ENCODE results near the gene KRT20. TPM values are rescaled to one million over a fixed set of nuclear protein-coding genes. Genes with fewer than 3 reads are reported as not detected.

The KRT20 gene
- total RNA-seq, 1 experiment from 2014 or later, result not detected

- H3K4me1 ChIP-seq (ENCODE audit: insufficient read depth, low read length, poor library complexity, severe bottlenecking), result peaks cover 32% of the 10 kb centered on the region
- H3K9me3 ChIP-seq (ENCODE audit: low read depth, low read length, poor library complexity, severe bottlenecking), result no peaks in the 10 kb centered on the region
- TF ChIP-seq EZH2 (IDR thresholded peaks at IDR 0.05; ENCODE audit: borderline replicate concordance, low read depth, low read length, poor library complexity, severe bottlenecking) (no peak), CTCF (conservative IDR thresholded peaks at IDR 0.05; ENCODE audit: low read depth, low read length) (no peak)
- H3K27ac ChIP-seq (ENCODE audit: low read depth, low read length, poor library complexity, severe bottlenecking), result peak overlapping the region; percentile 87
- POLR2A ChIA-PET (ENCODE audit: low non-redundant PET), result interaction anchor here (0.6 kb wide), 1 partner anchor 578 kb away, joined by 4 read pairs; no protein-coding TSS in a partner anchor
- peak; percentile 44 for DNase-seq (ENCODE audit: low spot score)
- H3K4me3 ChIP-seq (ENCODE audit: low read depth, low read length, poor library complexity, severe bottlenecking), result no peak overlapping the region
- no peaks in the 10 kb centered on the region for H3K27me3 ChIP-seq (replicated peaks; ENCODE audit: insufficient read depth, low read depth, low read length, poor library complexity)
- CTCF ChIA-PET, result interaction anchor here (0.7 kb wide), 1 partner anchor 739 kb away, joined by 5 read pairs; no protein-coding TSS in a partner anchor
- BruUV-seq (replicated peaks), result TSS peak; percentile 27
- intact Hi-C loops (cut with micrococcal nuclease; ENCODE audit: unreplicated experiment), result loop anchor here (2.0 to 5.0 kb wide), 6 partner anchors 52 to 753 kb away; no protein-coding TSS in a partner anchor
- H3K36me3 ChIP-seq (ENCODE audit: insufficient read depth, low read length, poor library complexity, severe bottlenecking), result no peaks in the 10 kb centered on the region
These were observed 24.7 kb upstream of the KRT20 start for GRCh38 chr17:40909755-40910154.

DNA sequence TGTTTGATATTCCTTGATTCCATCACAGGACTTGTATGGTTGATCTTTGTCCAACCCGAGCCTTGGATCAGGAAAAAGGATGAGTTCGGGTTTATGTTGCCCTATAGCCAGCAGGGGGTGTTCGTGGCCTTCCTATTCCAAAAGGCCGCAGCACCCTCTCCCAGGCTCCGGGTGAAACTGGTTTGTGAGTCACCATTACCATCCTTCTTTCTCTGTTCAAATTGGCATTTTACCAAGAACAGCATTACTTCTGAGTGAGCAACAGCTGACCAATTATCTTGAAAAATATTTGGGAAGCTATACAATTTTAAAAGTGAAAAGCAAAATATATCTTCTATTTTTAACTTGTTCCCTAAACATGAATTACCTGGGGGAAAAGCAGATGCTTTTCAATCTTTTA is 24.3 kb upstream of the KRT20 start:
- TF ChIP-seq EZH2 (IDR thresholded peaks at IDR 0.05; ENCODE audit: borderline replicate concordance, low read depth, low read length, poor library complexity, severe bottlenecking) (no peak), CTCF (conservative IDR thresholded peaks at IDR 0.05; ENCODE audit: low read depth, low read length) (peak; percentile 64)
- BruUV-seq (replicated peaks), result no TSS peak
- Histone ChIP-seq H3K27ac (ENCODE audit: low read depth, low read length, poor library complexity, severe bottlenecking) (peak overlapping the region; percentile 87), H3K9me3 (ENCODE audit: low read depth, low read length, poor library complexity, severe bottlenecking) (no peaks in the 10 kb centered on the region), H3K36me3 (ENCODE audit: insufficient read depth, low read length, poor library complexity, severe bottlenecking) (no peaks in the 10 kb centered on the region), H3K4me1 (ENCODE audit: insufficient read depth, low read length, poor library complexity, severe bottlenecking) (peaks cover 32% of the 10 kb centered on the region), H3K4me3 (ENCODE audit: low read depth, low read length, poor library complexity, severe bottlenecking) (no peak overlapping the region), H3K27me3 (replicated peaks; ENCODE audit: insufficient read depth, low read depth, low read length, poor library complexity) (no peaks in the 10 kb centered on the region)
- POLR2A ChIA-PET (ENCODE audit: low non-redundant PET), result no interaction called here
- intact Hi-C loops (cut with micrococcal nuclease; ENCODE audit: unreplicated experiment), result loop anchor here (2.0 to 5.0 kb wide), 5 partner anchors 52 to 753 kb away; no protein-coding TSS in a partner anchor
- DNase-seq (ENCODE audit: low spot score), result peak; percentile 93
- CTCF ChIA-PET, result interaction anchor here (0.7 kb wide), 1 partner anchor 739 kb away, joined by 5 read pairs; no protein-coding TSS in a partner anchor

DNA sequence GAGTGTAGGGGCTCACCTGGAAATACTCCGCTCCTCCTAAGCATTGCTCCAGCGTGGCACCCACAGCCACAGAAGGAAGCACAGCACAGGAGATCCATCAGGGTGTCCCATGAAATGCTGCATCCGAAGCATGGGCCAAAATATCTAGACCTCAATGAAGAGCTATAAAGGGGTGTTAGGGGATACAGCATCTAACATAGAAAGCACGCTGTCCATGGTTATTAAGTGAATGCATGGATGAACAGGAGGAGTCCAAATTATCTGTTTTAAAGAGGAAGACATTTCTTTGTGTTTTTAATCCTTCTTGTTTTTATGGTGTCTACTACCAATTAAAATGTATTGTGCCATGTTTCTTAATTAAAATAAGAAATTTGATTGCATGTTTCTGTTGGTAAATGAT is 21.6 kb upstream of the KRT20 start:
- Histone ChIP-seq H3K27me3 (replicated peaks; ENCODE audit: insufficient read depth, low read depth, low read length, poor library complexity) (no peaks in the 10 kb centered on the region), H3K36me3 (ENCODE audit: insufficient read depth, low read length, poor library complexity, severe bottlenecking) (no peaks in the 10 kb centered on the region), H3K4me3 (ENCODE audit: low read depth, low read length, poor library complexity, severe bottlenecking) (no peak overlapping the region), H3K27ac (ENCODE audit: low read depth, low read length, poor library complexity, severe bottlenecking) (peak overlapping the region; percentile 84), H3K9me3 (ENCODE audit: low read depth, low read length, poor library complexity, severe bottlenecking) (no peaks in the 10 kb centered on the region), H3K4me1 (ENCODE audit: insufficient read depth, low read length, poor library complexity, severe bottlenecking) (peaks cover 36% of the 10 kb centered on the region)
- no peak for DNase-seq (ENCODE audit: low spot score)
- no peak for TF ChIP-seq CTCF (conservative IDR thresholded peaks at IDR 0.05; ENCODE audit: low read depth, low read length)
- no peak for TF ChIP-seq EZH2 (IDR thresholded peaks at IDR 0.05; ENCODE audit: borderline replicate concordance, low read depth, low read length, poor library complexity, severe bottlenecking)
- intact Hi-C loops (cut with micrococcal nuclease; ENCODE audit: unreplicated experiment), result loop anchor here (1.0 to 5.0 kb wide), 4 partner anchors 49 to 741 kb away; no protein-coding TSS in a partner anchor
- CTCF ChIA-PET, result interaction anchor here (0.7 to 1.2 kb wide), 2 partner anchors 241 to 590 kb away, joined by 3 to 9 read pairs; no protein-coding TSS in a partner anchor
- BruUV-seq (replicated peaks), result TSS peak; percentile 30
- POLR2A ChIA-PET (ENCODE audit: low non-redundant PET), result interaction anchor here (1.1 kb wide), 1 partner anchor 241 kb away, joined by 5 read pairs; no protein-coding TSS in a partner anchor
